ENCODE results near the gene PYGL.

The PYGL gene

GRCh38 chr14:50856660-50857059 is 87.6 kb downstream of the PYGL start:
- no peaks in the 10 kb centered on the region for H3K9me3 Mint-ChIP-seq
- no peak overlapping the region for H3K27ac Mint-ChIP-seq
- no peaks in the 10 kb centered on the region for H3K36me3 Mint-ChIP-seq (ENCODE audit: low read depth)
- peaks cover 4% of the 10 kb centered on the region for H3K27me3 Mint-ChIP-seq (ENCODE audit: low read depth)
- no peak overlapping the region for H3K4me3 Mint-ChIP-seq
- peaks cover 13% of the 10 kb centered on the region for H3K4me1 Mint-ChIP-seq (ENCODE audit: low read depth)

GRCh38 chr14:50855558-50855957 is 88.7 kb downstream of the PYGL start:
- H3K9me3 Mint-ChIP-seq: no peaks in the 10 kb centered on the region
- H3K27ac Mint-ChIP-seq: no peak overlapping the region
- peaks cover 7% of the 10 kb centered on the region for H3K27me3 Mint-ChIP-seq (ENCODE audit: low read depth)
- H3K4me1 Mint-ChIP-seq (ENCODE audit: low read depth): peaks cover 10% of the 10 kb centered on the region
- no peaks in the 10 kb centered on the region for H3K36me3 Mint-ChIP-seq (ENCODE audit: low read depth)
- H3K4me3 Mint-ChIP-seq: no peak overlapping the region
